A673 (cell line): ENCODE results near the gene KHNYN.

Experiments used
- CTCF ChIP-seq: fragments of 300-800, 200-600 bp; sonication (generic); conservative IDR thresholded peaks from 2 replicates; pipeline ENCODE4 v1.5.1; 2017; ENCODE audit warnings: low read depth, mild to moderate bottlenecking, antibody characterized with exemption, low read length, moderate library complexity, mixed read lengths
- EZH2 ChIP-seq: fragments of 200-600 bp; sonication (generic); IDR thresholded peaks from 2 replicates; pipeline ENCODE4 v1.6.1; 2017; ENCODE audit warnings: borderline replicate concordance, low read depth, mild to moderate bottlenecking, mixed read lengths, antibody characterized with exemption, low read length; ENCODE audit not compliant: poor library complexity, severe bottlenecking

DNA sequence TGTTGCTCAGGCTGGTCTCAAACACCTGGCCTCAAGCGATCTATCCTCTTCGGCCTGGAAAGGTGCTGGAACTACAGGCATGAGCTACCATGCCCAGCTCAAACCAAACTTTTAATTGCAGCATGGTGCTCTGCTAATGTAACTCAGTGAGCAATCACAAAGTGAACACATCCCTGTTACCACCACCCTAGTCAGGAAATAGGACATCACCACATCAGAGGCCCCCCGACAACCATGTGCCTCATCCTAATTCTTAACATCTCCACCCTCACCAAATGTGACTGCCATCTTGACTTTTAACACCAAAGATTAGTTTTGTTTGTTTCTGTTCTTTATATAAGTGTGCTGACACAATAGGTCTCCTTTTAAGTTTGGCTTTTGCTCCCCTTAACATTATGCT is 35.6 kb downstream of the KHNYN start:
- TF ChIP-seq CTCF (no peak), EZH2 (no peak)
